Measurements from ENCODE around the gene PIP5K1C.

PIP5K1C gene

GRCh38 chr19:3622224-3622623, 78.0 kb downstream of the PIP5K1C start:
- no peak overlapping the region for H3K4me3 ChIP-seq (replicated peaks in 1 of 2; ENCODE audit: low read depth in 2 of 2, low read length in 2 of 2)
- no peak for DNase-seq (ENCODE audit: low read depth in 2 of 2)
- no peak for TF ChIP-seq CTCF (IDR thresholded peaks at IDR 0.05; ENCODE audit: low read depth, low read length)

GRCh38 chr19:3621689-3622088, 78.6 kb downstream of the PIP5K1C start:
- no peak overlapping the region for H3K4me3 ChIP-seq (replicated peaks in 1 of 2; ENCODE audit: low read depth in 2 of 2, low read length in 2 of 2)
- DNase-seq (ENCODE audit: low read depth in 2 of 2) = no peak
- TF ChIP-seq CTCF (IDR thresholded peaks at IDR 0.05; ENCODE audit: low read depth, low read length) = no peak

DNA sequence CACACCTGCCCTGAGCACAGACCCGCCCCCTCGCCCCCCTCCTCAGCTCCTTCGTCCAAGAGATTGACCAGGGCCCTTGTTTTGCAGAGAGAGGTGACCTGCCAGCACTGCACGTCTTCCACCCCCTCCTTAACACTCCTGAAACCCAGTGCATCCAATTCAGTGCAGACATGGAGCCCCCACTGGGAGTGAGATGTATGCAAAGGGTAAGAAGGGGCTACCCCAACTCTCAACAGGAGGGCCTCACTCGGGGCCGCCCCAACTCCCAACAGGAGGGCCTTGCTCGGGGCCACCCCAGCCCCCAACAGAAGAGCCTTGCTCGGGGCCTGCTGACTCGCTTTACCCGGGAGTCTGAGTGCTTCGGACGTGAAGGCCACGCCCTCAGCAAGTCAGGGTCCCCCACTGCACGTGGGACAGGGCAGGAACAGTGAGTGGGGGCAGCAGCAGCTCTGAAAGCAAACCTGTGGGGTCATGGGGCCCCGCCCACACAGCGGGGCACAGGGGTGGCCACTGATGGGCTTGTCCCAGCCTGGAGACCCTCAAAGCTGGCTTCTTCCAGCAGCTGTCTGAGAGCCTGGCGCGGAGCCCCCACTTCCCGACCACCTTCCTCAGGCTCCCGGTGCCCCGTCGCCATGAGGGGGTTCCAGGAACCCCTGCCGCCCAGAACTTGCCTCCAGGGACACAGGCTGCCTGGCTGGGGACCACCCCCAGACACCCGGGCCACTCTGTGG, 79.3 kb downstream of the PIP5K1C start:
- DNase-seq (ENCODE audit: low read depth in 2 of 2) = no peak
- TF ChIP-seq CTCF (IDR thresholded peaks at IDR 0.05; ENCODE audit: low read depth, low read length) = no peak

DNA sequence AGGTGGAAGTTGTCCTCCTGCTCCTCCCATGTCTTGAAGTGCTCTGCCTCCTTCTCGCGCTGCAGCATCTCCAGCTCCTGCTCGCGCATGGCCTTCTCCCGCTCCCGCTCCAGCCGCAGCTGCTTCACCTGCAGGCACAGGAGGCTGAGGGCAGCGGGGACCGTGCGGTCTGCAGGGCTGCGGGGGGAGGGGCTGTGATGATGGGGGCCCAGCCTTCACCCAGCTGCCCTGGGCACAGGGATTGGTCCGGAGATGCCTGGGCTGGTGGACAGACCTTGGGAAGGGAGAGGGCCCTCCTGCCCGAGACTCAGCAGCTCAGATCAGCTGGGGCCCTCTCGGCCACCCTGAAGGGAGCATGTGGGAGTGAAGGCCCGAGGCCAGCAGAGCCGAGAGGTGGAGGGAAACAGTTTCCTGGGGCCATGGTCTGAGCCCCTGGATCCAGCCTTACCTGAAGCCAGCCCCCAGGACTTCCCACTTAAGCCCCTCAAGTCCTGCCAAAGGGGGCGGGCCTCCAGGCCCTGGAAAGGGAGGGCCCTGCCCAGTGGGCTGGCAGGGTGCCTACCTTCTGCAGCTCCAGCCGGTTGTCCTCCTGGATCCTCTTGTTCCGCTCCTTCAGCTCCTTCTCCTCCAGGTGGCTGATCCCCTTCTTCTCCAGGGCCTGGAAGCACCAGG, 80.0 kb downstream of the PIP5K1C start:
- H3K4me3 ChIP-seq (replicated peaks in 1 of 2; ENCODE audit: low read depth in 2 of 2, low read length in 2 of 2) = no peak overlapping the region

More for the DNA sequence above, 79.3 kb downstream of the PIP5K1C start:
- H3K4me3 ChIP-seq (replicated peaks in 1 of 2; ENCODE audit: low read depth in 2 of 2, low read length in 2 of 2) = no peak overlapping the region

GRCh38 chr19:3619631-3620012, 80.6 kb downstream of the PIP5K1C start:
- no peak for DNase-seq (ENCODE audit: low read depth in 2 of 2)
- no peak for TF ChIP-seq CTCF (IDR thresholded peaks at IDR 0.05; ENCODE audit: low read depth, low read length)
- no peak overlapping the region for H3K4me3 ChIP-seq (replicated peaks in 1 of 2; ENCODE audit: low read depth in 2 of 2, low read length in 2 of 2)

More for the DNA sequence above, 80.0 kb downstream of the PIP5K1C start:
- no peak for TF ChIP-seq CTCF (IDR thresholded peaks at IDR 0.05; ENCODE audit: low read depth, low read length)
- DNase-seq (ENCODE audit: low read depth in 2 of 2) = no peak

DNA sequence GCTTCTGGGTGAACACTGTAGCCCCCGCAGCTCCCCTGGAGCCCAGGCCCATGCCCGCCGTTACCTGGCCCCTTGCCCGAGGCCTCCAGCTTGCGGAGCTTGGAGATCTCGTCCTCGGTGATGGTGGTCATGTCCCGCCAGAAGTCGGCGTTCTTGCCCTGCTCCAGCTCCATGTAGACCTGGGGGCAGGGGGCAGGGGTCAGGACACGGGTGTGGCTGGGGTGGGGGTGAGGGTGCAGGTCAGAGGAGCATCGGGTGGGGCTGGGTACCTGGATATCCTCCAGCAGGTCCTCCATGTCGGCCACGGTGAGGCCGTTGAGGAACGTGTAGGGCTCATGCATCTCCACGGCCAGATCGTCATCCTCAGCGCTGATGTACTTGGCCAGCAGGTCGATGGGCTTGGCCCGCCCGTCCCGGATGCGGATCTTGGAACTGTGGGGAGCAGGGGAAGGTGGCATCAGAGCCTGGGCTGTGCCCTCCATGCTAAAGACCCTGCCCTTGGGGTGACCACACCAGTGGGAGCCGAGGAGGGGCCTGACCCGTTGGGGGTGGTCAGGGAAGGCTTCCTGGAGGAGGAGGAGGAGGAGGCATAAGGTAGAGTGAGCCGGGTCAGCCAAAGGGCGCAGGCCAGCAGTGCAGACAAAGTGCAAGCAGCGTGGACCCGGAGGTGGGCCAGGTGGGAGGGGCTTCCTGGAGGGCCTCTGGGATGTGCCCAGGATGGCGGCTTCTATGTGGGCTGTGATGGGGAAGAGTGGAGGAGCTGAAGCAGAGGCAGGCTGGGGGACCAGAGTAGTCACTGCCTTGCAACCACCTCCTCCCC, 81.2 kb downstream of the PIP5K1C start:
- no peak for TF ChIP-seq CTCF (IDR thresholded peaks at IDR 0.05; ENCODE audit: low read depth, low read length)
- no peak for DNase-seq (ENCODE audit: low read depth in 2 of 2)
- no peak overlapping the region for H3K4me3 ChIP-seq (replicated peaks in 1 of 2; ENCODE audit: low read depth in 2 of 2, low read length in 2 of 2)

Measured in cardiac fibroblast (primary cell).